HG02642 (cell line): Measurements from ENCODE around the gene CCDC12.
A peak's percentile ranks its signal among the peaks of the same experiment; 100 is the strongest.

Source experiments
- ATAC-seq: cut with Tn5 transposase; IDR thresholded peaks from one replicate; pipeline ENCODE4 v1.9.1; 2021; ENCODE audit warnings: mild to moderate bottlenecking; ENCODE audit not compliant: unreplicated experiment, poor library complexity

CCDC12 gene

GRCh38 chr3:46976326-46977190 lies at the start of gene CCDC12:
Gene CCDC12, minus strand, starts transcription at chr3:46976745. Its CDS starts 13 bp downstream, at chr3:46976732.
- peak; percentile 68 for ATAC-seq

GRCh38 chr3:47024932-47025331 lies 48.4 kb upstream of the CCDC12 start:
- no peak for ATAC-seq

DNA sequence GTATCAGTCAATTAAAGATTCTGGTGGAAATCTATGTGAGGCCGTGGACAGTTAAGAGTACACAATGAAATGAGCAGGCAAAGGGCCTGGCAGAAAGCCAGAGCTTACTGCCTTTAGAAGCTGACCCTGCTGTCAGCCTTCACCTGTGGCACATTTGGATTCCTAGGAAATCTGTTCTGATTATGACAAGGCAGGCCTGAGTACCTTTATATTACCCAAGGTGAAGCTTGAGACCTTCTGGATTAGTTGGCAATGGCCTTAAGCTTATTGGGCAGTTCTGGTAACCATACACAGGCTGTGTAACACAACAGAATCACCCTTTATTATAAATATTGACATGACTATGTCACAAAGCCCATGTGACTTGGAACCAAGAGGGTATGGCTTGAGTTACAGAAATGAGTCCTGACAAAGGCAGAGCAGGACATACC lies 46.1 kb upstream of the CCDC12 start:
- no peak for ATAC-seq

- ATAC-seq = no peak
Observed at GRCh38 chr3:47020311-47020710, 43.8 kb upstream of the CCDC12 start.

GRCh38 chr3:47019201-47019600 lies 42.7 kb upstream of the CCDC12 start:
- no peak for ATAC-seq

DNA sequence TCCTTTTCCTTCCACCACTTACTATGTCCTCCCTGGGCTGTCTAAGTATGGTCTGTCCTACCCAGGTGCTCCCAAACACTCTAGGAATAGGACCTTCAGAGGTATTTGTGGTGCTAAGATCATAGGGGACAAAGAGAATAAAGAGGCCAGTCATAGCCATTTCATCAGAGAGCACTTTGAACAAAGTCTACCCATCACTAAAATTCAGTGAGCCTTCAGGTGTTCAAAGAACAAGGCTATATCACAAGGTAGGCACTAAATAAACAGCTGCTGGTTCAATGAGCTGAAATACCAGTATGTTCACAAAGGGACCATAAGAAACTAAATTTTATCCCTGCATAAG lies 41.7 kb upstream of the CCDC12 start:
- no peak for ATAC-seq

GRCh38 chr3:47017504-47018268 lies 41.1 kb upstream of the CCDC12 start:
- ATAC-seq = no peak

DNA sequence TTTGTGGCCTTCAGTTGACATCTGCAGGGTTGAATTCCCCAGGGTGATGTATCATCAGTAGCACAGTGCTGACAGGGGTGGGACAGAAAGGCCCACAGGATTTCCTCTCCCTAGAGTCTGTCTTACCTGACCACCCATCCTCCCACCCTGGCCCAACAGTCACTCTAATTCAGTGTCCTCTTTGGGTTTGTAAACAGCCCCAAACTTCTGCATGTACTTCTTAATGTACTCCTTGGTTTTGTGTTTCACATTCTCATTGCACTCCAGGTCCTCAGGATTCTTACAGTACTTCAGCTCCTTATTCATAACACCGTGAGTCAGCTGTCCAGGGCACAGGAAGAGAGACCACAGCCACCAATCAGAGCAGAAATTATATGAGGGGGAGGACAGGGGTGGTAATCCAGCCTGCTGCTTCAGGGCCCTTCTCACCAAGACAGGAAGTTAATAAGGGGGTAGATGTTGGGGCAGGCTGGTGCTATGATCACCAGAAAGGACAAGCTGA lies 40.4 kb upstream of the CCDC12 start:
- no peak for ATAC-seq

DNA sequence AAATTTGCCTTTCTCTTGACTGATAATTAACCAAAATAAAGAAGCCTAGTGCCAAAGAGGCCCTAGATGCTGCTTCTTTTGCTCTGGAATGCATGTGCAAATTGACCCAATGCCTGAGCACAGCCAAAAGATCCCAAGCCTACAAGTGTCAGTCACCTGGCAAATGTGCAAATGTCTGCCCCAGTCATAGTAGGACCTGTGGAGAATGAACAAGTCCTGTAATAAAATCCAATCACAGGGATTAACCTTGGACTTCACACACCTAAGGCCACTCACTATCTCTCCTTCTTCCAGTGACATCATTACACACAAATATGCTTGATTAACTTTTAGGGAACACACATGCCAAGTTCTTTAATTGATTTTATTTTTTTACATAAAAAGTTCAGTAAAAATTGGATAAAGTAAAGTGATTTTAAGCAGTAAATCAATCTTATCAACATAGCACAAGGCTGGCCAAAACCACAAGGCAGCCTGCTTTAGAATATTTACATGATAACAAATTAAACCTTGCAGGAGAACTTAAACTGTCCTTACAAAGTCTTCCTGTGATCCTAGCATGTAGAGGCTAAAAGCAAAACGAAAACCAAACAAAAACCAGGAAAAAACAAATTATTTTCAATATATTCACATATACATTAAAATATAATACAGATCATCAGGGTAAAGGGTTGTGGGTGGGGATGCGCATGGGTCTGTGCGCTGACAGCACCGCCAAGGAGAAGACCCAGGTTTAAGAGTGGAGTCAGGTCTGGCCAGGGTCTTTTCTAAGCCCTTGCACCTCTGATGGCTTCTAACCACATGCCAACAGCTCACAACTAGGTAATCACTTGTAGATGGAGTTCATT lies 39.8 kb upstream of the CCDC12 start:
- no peak for ATAC-seq

DNA sequence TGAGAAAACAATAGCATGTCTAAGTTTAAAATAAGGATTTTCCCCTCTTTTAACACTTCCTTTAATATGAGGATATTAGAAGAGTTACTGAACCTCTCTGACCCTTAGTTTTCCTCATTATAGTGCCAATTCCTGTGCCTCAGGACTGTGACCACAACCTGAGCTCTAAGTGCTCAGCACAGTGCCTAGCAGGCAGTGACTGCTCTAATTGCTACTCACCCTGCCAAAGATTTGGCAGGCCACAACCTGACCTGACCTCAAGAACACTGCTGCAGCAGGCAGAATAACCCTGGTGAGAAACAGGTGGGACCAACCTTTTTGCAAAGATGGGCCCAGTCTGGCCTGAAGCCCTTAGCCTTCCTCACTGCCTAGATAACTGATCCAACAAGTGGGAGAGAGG lies 38.6 kb upstream of the CCDC12 start:
- no peak for ATAC-seq

DNA sequence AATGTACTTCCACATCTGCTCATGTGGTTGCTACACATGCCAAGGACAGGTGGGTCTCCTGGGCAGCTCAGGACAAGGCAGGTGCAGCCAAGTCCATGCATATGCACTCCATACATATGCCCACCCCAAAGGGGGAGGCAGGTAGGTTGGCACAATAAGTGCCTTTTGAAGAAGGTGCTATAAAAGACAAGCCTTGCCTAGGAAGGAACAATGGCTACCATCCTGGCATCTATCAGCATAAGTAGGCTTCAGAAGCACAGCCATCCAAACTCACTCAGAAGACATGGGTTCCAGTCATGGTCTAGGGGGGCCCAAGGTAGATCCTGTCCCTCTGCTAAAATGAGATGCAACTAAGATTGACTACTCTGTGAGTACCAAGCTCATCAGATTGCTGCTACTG lies 37.5 kb upstream of the CCDC12 start:
- ATAC-seq = no peak

- no peak for ATAC-seq
Observed at GRCh38 chr3:47013231-47013630, 36.7 kb upstream of the CCDC12 start.

GRCh38 chr3:47012342-47013230 lies 36.0 kb upstream of the CCDC12 start:
- ATAC-seq = no peak

DNA sequence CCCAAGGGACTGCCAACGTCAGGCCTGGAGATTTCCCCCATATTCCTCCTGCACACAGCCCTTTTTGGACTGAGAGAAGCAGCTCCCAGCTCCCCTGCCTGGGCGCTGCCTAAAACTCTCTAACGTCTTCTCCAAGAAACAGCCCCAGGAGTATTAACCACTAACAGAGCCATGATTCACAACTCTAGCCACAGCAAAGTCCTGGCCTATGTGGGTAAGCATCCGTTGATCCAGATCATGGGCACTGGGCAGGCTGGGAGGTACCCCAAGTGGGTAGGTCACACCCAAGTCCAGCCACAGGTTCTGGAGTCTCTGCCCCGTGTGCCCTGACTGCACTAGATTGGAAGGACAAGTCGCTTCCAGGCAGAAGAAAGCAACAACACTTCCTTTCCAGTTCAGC lies 34.8 kb upstream of the CCDC12 start:
- no peak for ATAC-seq

- no peak for ATAC-seq
Observed at GRCh38 chr3:47010910-47011309, 34.4 kb upstream of the CCDC12 start.

DNA sequence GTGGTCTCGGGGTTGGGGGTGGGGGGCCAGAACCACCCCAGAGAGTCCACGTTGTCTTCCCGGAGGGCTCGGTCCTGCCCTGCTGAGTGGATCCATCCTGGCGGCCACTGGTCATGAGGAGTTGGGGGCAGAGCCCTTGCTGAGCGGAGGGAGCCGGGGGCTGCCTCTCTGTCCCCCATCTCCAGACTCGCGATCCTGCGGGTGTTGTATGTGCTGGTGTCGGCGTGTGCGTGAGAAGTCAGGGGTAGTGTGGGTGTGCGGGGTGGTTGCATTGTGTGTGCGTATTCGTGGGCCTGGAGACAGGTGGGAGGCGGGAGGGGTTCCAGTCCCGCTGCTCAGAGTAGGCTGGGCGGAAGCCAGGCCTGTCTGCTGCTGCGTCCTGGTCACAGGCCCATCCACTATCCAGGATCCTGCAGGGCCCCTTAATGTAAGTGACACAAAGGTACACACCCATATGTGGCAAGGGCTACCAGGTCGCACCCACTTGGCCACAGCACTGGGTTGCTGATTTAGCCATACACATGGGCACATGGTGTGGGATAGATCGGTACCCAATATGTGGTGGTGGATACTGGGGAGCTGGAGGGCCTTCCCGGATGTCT lies 33.7 kb upstream of the CCDC12 start:
- ATAC-seq = no peak

DNA sequence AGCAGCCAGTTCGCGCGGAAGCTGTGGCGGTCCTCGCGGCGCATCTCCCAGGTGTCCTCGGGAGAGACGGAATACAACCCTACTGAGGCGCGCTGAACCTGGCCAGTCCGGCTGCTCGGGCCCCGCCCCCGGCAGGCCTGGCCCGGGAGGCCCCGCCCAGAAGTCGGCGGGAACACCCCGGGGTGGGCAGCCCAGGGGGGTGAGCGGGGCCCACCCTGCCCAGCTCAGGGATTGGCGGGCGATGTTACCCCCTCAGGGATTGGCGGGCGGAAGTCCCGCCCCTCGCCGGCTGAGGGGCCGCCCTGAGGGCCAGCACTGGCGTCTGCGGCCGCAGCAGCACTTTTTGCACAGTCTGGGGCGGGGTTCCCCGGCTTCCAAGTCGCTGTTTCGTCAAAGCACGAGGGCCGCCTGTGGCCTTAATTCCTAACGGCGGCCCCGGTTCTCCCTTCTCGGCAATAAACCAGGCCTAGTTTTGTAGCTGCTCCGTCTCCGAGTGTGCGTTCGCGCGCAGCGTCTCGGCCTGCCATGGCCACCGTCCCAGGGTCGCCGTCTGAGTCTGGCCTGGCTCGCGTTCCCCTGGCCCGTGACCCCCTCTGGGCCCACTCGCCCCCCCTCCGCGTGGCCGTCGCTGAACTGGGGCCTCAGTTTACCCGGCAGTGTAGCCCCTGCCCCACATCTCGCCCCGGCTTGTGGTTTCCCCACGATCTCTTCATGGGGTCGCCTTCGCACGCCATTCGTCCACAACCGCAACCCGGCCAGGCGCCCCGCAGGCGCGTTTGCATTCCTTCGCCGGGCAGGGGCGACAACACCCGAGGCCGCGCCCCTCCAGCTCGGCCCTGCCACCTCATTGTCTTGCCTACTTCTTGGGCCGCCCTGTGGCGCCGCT lies 32.9 kb upstream of the CCDC12 start:
- ATAC-seq = peak; percentile 67

GRCh38 chr3:47008851-47009224 lies 32.3 kb upstream of the CCDC12 start:
- no peak for ATAC-seq
